G401.6 (cell line): ENCODE results near the gene CCNL2.
"Not testable (repeated sequence)": the region's sequence is repeated elsewhere in the genome, so short reads cannot be mapped to it uniquely, and the experiment has no call there.

Experiments used
- FAIRE-seq: peaks from 2 replicates; lab custom pipeline; 2012; peaks lifted over from hg19 to GRCh38; lab: Jason Lieb, UNC

CCNL2 gene

DNA sequence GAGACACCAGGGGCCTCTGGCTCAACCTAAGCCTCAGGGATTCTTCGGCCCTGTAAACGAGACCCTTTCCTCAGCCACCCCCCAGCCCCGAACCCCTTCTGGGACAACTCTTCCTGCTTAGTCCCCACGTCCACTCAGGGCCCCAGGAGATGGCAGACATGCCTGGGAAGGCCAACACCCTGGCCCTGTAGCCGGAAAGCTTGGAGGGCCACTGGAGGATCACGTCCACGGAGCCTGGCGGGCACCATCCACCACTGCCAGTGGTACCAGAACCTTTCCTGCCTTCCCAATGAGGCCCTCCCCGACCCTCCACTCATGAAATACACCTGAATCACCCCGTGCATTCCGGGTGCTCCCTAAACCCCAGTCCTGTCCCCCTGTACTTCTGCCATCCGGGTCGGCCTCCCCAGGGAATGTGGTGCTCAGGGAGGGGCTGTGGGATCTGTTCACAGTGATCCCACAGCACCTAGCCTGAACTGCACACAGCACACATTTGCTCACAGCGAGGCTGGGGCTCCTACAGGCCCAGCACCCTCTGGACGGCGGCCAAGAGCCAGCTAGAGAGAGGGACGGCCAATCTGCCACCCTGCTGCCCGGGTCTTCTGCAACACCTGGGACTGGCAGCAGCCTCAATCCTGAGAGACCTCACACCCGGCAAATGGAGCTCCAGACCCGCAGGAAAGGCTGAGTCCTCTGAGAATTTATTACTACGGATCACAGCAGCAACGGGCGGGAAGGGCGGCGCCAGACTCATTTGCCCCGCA is 25.9 kb downstream of the CCNL2 start:
- no peak for FAIRE-seq

DNA sequence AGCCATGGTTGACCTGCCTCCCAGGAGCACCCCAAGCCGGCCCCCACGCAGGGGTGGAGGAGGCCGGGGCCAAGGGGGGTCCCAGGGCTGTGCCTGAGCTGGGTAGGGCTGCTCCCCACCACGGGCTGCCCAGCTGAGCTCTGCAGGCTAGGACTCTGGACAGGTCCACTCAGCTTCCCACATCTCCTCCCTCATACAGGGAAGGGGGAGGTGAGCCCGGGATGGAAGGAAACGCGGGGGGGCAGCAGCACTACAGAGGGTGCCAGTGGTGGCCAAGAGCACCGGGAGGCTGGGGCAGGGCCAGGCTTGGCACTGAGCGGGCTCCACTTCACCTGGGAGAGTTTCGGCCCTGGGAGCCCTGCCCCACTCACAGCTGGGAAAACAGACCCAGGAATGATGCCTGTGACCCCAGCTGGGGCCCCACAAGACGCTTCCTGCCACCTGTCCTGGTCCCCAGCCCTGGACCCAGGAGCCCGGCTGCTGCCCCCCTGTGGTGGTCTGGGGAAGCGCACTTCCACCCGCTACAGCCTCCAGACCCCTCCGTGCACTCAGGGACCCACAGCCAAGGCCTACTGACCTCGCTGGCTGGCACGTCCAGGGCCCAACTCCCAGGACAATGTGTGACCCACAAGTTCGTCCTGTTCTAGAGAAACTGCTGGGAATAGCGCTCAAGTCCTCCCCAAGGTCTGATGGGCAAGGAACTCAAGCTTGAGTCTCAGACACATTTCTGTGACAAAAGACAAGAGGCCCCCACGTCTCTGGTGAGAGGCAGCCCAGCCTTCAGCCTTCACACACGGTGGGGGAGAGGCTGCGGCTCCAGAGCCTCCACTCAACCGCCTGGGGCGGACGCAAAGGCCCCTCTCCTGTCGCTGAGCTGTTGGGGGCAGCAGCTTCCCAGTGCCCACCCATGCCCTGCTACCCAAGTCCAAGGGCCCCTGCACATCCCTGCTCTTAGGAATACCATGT is 27.1 kb downstream of the CCNL2 start:
- FAIRE-seq: no peak

GRCh38 chr1:1371364-1371745 is 27.8 kb downstream of the CCNL2 start:
- FAIRE-seq: no peak

- no peak for FAIRE-seq
Measured at GRCh38 chr1:1370771-1371300, 28.3 kb downstream of the CCNL2 start.

DNA sequence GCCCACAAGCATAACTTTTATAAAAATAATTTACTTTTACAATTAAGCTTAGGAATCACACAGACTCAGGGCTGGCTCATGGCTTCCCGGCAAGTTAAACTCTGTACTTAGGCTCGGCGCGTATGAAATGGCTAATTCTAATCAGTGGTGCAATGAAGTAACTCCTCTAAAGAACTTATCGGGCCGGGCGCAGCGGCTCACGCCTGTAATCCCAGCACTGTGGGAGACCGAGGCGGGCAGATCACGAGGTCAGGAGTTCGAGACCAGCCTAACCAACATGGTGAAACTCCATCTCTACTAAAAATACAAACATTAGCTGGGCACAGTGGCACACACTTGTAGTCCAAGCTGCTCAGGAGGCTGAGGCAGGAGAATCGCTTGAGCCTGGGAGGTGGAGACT is 29.0 kb downstream of the CCNL2 start:
- FAIRE-seq: not testable (repeated sequence)

DNA sequence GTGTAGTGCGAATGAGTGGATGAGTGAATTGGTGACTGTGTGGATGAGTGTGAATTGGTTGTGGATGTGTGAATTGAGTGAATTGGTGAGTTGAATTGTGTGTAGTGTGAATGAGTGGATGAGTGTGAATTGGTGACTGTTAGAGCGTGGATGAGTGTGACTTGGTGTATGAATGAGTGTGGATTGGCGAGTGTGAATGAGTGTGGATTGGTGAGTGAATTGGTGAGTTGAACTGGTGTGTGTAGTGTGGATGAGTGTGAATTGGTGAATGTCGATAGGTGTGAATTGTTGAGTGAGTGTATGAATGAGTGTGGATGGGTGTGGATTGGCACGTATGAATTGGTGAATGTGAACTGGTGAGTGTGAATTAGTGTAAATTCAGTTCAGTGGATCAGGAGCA is 31.8 kb downstream of the CCNL2 start:
- no peak for FAIRE-seq

DNA sequence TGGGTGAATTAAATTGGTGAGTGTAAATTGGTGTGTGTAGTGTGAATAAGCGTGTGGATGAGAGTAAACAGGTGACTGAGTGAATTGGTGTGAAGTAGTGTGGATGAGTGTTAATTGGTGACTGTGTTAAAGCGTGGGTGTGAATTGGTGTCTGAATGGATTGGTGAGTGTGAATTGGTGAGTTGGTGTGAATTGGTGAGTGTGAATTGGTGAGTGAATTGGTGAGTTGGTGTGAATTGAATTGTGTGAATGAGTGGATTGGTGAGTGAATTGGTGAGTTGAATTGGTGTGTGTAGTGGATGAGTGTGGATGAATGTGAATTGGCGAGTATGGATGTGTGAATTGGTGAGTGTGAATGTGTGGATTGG is 32.5 kb downstream of the CCNL2 start:
- no peak for FAIRE-seq

DNA sequence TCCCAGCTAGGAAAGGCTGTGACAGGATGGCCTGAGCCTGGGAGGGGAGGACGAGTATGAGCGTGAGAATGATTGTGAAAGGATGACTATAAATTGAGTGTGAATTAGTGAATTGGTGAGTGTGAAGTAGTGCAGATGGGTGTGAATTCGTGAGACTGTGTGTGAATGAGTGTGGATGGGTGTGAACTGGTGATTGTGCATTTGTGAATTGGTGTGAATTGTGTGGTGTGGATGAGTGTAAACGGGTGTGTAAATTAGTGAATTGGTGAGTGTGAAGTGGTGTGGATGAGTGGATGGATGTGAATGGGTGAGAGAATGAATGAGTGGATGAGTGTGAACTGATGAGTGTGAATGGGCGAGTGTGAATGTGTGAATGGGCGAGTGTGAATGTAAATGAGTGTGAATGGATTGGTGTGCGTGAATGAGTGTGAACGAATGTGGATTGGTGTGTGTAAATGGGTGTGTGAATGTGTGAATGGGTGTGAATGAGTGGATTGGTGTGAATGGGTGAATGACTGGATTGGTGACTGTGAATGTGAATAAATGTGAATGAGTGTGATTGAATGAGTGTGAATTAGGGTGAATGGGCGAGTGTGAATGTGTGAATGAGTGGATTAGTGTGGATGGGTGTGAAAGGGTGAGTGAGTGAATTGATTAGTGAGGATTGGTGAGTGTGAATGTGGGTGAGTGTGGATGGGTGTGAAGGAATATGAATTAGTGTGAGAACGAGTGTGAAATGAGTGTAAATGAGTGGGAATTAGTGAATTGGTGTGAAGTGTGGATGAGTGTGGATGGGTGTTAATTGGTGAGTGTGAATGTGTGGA is 33.0 kb downstream of the CCNL2 start:
- no peak for FAIRE-seq

- no peak for FAIRE-seq
Measured at GRCh38 chr1:1364266-1364665, 34.9 kb downstream of the CCNL2 start.

DNA sequence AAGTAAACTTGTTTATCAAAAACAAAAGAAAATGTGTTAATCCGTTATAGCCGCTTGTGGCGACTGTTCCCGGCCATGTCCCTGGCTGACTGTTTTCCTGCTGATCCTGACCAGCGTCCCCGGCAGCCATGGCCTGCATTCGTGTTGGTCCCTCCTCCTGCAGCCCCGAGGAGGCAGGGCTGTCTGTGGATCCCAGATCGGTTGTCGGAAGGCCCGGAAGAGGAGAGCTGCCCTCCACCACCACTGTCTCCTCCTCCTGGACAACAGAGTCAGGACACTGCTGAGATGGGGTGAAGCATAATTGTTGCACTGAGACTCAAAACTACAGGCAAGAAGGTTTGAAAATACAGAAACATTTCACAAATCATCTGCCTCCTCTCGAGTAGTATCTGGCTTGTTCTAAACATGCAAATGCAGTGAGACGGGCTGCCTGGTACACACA is 37.1 kb downstream of the CCNL2 start:
- no peak for FAIRE-seq

GRCh38 chr1:1361233-1361981 is 37.7 kb downstream of the CCNL2 start:
- FAIRE-seq: no peak

DNA sequence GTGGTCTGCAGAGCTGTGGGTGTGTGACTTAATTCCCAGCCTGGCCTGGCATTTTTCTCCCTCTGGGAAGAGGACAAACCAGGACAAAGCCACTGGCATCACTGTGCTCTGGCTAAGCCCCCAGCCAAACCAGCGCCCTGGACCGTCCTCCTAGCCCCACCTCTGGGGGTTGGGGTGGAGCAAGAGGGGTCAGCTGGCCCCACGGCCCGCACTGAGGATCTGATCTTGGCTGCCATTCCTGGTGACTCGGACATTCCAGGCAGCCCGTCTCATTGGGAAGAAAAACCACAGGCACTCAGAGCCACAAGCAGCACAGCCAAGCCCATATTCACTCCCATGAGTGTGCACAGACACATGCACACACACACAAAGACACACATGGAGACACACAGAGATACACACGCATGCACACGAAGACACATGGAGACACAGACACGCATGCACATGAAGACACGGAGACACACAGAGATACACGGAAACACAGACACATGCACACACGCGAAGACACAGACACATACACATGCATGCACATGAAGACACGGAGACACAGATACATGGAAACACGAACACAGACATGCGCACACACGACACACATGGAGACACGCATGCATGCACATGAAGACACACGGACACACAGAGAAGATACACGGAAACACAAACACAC is 38.5 kb downstream of the CCNL2 start:
- FAIRE-seq: no peak

- FAIRE-seq: no peak
Measured at GRCh38 chr1:1359664-1360468, 39.3 kb downstream of the CCNL2 start.

- no peak for FAIRE-seq
Measured at GRCh38 chr1:1359308-1359663, 39.8 kb downstream of the CCNL2 start.

DNA sequence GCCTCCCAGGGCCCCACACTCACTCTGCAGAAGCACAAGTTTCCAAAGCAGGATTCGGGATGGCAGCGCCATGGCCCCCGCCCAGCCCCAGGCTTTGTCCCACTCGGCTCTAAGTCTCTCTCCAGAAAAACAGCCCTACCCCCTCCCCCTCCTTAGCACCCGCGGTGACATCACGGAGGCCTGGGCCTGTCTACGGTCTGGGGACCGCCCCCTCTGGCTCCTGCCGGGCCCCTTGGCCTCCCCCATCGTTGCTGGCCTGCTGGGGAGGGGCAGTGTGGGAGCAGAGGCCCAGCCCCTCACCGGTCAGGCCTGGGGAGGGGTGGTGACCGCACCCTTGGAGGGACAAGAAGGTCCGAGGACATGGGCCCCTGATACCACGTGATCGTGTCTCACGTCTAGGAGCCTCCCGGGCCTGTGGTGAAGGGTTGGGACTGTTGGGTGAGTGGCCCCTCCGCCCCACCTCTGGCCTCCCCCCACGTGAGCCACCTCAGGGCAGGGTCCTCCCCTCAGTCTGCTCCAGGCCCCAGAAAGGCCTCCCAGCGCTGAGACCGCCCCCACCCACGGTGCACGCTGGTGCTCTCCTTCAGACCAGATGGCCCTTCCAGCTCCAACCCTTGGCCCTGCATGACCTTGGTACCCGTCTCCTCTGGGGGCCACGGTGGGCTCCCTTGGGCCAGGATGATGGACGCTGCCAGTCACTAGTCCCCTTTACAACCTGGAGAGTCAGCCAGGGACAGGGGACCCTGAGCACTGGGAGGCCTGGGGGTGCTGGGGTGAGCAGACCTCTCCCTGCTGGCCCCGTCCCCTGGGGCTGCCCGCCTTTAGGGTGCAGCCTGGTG is 40.5 kb downstream of the CCNL2 start, which contains the start of gene MXRA8:
MXRA8 (minus strand) TSS at position 123 of the 839 bp plus-strand sequence; CDS start at position 72, 51 bp downstream.
- FAIRE-seq: no peak

DNA sequence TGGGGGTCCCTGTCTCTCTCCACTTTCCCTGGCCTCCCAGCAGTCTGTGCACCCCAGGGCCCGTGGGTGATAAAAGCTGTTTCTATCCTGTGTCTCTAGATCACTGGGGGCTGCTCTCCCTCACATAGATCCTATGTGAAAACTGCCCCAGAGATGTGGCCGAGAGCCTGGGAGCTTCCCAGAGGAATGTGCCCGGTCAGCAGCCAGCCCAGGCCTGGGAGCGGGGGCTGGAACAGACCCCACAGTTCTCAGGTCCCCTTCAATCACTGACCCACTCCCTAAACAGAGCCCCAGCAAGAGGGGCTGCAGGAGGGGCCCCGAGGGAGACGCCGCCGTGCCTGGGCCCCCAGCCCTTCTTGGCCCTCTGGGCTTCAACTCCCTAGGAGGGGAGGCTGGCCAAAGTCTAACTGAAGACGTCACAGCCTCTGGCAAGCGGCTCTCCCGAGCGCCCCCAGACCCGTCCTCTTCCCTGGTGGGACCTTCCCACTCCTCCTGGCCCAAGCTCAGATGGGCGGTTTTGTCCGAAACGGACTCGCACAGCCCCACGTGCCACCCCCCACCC is 41.2 kb downstream of the CCNL2 start:
- FAIRE-seq: no peak

DNA sequence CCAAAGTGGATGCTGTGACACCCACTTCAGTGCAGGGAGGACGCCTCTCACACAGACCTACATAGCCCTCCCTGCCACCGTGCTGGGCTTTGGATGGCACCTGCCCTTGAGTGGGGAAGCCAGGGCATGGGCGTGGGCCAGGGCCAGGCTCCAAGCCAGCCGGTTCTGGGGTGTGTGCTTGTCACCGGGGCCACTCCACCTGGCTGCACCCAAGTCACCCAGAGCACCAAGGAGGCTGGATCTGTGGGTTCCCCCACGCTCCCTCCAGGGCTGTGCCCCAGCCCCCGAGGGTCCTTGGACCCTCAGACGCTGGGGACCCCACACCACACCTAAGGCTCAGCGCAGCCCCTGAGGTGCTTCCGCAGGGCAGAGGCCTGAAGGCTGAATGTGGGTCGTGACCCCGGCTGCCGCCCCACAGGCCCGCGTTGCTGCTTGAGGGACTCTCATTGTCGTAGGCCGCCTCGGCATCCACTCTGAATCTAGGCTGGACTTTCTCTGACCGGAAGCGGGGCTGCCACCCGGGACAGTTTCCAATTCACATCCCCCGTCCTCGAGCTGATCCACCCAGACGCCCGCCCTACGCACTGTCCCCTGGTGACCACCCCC is 42.2 kb downstream of the CCNL2 start:
- FAIRE-seq: no peak

GRCh38 chr1:1356166-1356795 is 42.9 kb downstream of the CCNL2 start:
- FAIRE-seq: no peak
